Measurements from ENCODE around the gene SERPINA1. TPM values are rescaled to one million over a fixed set of nuclear protein-coding genes. Genes with fewer than 3 reads are reported as not detected.

Gene SERPINA1
- total RNA-seq, 2 donors from 2014 or later: 15.2 to 22.4 TPM

- no peak for TF ChIP-seq CTCF (IDR thresholded peaks at IDR 0.05)
- no peak for ATAC-seq (ENCODE audit: insufficient number of reproducible peaks, low FRiP score, low read depth)
- Histone ChIP-seq H3K27me3 (replicated peaks; ENCODE audit: insufficient read depth) (no peaks in the 10 kb centered on the region), H3K9me3 (no peaks in the 10 kb centered on the region), H3K27ac (no peak overlapping the region), H3K4me3 (no peak overlapping the region), H3K4me1 (ENCODE audit: control insufficient read depth in 1 of 2, low read depth in 2 of 2) (no peaks in the 10 kb centered on the region), H3K36me3 (no peaks in the 10 kb centered on the region)
- DNase-seq (ENCODE audit: low spot score): no peak
Measured at GRCh38 chr14:94378527-94379290, 9.7 kb downstream of the SERPINA1 start.

- Histone ChIP-seq H3K27ac (no peak overlapping the region), H3K9me3 (no peaks in the 10 kb centered on the region), H3K4me1 (ENCODE audit: control insufficient read depth in 1 of 2, low read depth in 2 of 2) (no peaks in the 10 kb centered on the region), H3K27me3 (replicated peaks; ENCODE audit: insufficient read depth) (no peaks in the 10 kb centered on the region), H3K36me3 (no peaks in the 10 kb centered on the region), H3K4me3 (no peak overlapping the region)
- ATAC-seq (ENCODE audit: insufficient number of reproducible peaks, low FRiP score, low read depth) (no peak), DNase-seq (ENCODE audit: low spot score) (no peak)
- no peak for TF ChIP-seq CTCF (IDR thresholded peaks at IDR 0.05)
Measured at GRCh38 chr14:94377866-94378470, 10.4 kb downstream of the SERPINA1 start.

GRCh38 chr14:94376976-94377865 lies 11.2 kb downstream of the SERPINA1 start:
- no peak for DNase-seq (ENCODE audit: low spot score)

GRCh38 chr14:94376108-94376975 lies 12.1 kb downstream of the SERPINA1 start:
- no peak overlapping the region for H3K27ac ChIP-seq
- DNase-seq (ENCODE audit: low spot score): no peak
- no peak for ATAC-seq (ENCODE audit: insufficient number of reproducible peaks, low FRiP score, low read depth)
- H3K4me3 ChIP-seq: no peak overlapping the region
- no peaks in the 10 kb centered on the region for H3K9me3 ChIP-seq
- H3K4me1 ChIP-seq (ENCODE audit: control insufficient read depth in 1 of 2, low read depth in 2 of 2): no peaks in the 10 kb centered on the region
- TF ChIP-seq CTCF (IDR thresholded peaks at IDR 0.05): no peak
- no peaks in the 10 kb centered on the region for H3K27me3 ChIP-seq (replicated peaks; ENCODE audit: insufficient read depth)
- H3K36me3 ChIP-seq: no peaks in the 10 kb centered on the region

More at GRCh38 chr14:94376976-94377865, 11.2 kb downstream of the SERPINA1 start:
- ATAC-seq (ENCODE audit: insufficient number of reproducible peaks, low FRiP score, low read depth): no peak
- H3K36me3 ChIP-seq: no peaks in the 10 kb centered on the region
- H3K27ac ChIP-seq: no peak overlapping the region
- H3K4me1 ChIP-seq (ENCODE audit: control insufficient read depth in 1 of 2, low read depth in 2 of 2): no peaks in the 10 kb centered on the region
- no peak for TF ChIP-seq CTCF (IDR thresholded peaks at IDR 0.05)
- no peaks in the 10 kb centered on the region for H3K9me3 ChIP-seq
- no peaks in the 10 kb centered on the region for H3K27me3 ChIP-seq (replicated peaks; ENCODE audit: insufficient read depth)
- H3K4me3 ChIP-seq: no peak overlapping the region
